ENCODE data around the gene IKBIP.
A peak's percentile ranks its signal among the peaks of the same experiment; 100 is the strongest.

GRCh38 chr12:98646294-98647090 lies 1.9 kb upstream of the IKBIP start:
- peak; percentile 7 for TF ChIP-seq FOS (IDR thresholded peaks at IDR 0.05; ENCODE audit: borderline replicate concordance, insufficient read depth, low read length)
- TF ChIP-seq, protein P1, sequence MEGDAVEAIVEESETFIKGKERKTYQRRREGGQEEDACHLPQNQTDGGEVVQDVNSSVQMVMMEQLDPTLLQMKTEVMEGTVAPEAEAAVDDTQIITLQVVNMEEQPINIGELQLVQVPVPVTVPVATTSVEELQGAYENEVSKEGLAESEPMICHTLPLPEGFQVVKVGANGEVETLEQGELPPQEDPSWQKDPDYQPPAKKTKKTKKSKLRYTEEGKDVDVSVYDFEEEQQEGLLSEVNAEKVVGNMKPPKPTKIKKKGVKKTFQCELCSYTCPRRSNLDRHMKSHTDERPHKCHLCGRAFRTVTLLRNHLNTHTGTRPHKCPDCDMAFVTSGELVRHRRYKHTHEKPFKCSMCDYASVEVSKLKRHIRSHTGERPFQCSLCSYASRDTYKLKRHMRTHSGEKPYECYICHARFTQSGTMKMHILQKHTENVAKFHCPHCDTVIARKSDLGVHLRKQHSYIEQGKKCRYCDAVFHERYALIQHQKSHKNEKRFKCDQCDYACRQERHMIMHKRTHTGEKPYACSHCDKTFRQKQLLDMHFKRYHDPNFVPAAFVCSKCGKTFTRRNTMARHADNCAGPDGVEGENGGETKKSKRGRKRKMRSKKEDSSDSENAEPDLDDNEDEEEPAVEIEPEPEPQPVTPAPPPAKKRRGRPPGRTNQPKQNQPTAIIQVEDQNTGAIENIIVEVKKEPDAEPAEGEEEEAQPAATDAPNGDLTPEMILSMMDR (IDR thresholded peaks at IDR 0.05; ENCODE audit: extremely low read depth in 1 of 2, insufficient read depth in 1 of 2, low read depth in 1 of 2, low read length in 2 of 2) = no peak
- no peak for TF ChIP-seq JUN (IDR thresholded peaks at IDR 0.05; ENCODE audit: borderline replicate concordance, insufficient read depth, insufficient read length, low read depth)
- no peak for TF ChIP-seq POLR2A (IDR thresholded peaks at IDR 0.05; ENCODE audit: low read depth, low read length)
- no peak for TF ChIP-seq EZH2 (IDR thresholded peaks at IDR 0.05; ENCODE audit: borderline replicate concordance, low read depth, low read length, severe bottlenecking)
- no peak for TF ChIP-seq MAX (IDR thresholded peaks at IDR 0.05; ENCODE audit: insufficient read depth, insufficient read length)
- TF ChIP-seq POLR2AphosphoS5 (IDR thresholded peaks at IDR 0.05; ENCODE audit: insufficient read depth, low read depth, low read length) = no peak

Data from endothelial cell of umbilical vein (primary cell).